GM19455 (cell line): ENCODE measurements around the gene MBLAC1.

Source experiments
- ATAC-seq: cut with Tn5 transposase; IDR thresholded peaks from one replicate; pipeline ENCODE4 v1.9.1; 2021; ENCODE audit not compliant: unreplicated experiment

Gene MBLAC1

GRCh38 chr7:100152937-100153666 is 26.3 kb downstream of the MBLAC1 start:
- ATAC-seq, result no peak

- no peak for ATAC-seq
Observed at GRCh38 chr7:100153708-100154535, 27.2 kb downstream of the MBLAC1 start.

DNA sequence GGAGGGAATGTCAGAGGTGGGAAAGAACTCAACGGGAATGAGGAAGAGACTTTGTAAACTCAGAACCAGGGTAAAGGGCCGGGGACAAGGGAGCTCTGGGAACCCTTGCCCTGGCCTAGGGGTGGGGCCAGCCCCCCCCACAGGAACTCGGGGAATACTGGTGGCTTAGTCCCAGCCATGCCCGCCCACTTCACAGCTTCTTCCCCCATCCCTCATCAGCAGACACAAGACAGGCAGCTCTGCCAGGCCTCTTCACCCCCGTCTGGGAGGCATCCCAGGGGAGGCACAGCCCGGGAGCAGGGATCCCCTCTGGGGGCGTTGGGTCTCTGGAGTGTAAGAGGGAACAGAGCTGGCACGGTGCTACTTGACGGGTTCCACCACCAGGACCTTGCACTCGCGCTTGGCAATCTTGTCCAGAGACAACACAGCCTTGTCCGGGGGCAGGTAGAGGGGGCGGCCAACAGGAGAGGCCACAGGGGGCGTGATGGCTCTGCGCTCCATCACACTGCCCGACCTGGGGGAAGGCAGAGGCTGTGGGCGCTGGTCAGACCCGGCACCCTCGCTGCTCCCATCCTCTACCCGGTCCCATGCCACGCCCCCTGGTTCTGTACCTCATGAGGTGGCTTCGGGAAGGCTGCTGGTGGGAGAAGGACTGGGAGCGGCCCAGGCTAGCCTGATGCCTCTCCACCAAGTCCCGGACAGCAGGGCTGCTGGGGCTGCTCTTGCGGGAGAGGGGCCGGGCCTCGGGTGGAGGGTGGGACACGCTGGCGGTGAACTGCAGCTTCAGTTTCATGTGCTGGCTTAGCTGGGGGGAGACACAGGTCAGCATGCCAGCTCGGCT is 28.1 kb downstream of the MBLAC1 start:
- no peak for ATAC-seq

DNA sequence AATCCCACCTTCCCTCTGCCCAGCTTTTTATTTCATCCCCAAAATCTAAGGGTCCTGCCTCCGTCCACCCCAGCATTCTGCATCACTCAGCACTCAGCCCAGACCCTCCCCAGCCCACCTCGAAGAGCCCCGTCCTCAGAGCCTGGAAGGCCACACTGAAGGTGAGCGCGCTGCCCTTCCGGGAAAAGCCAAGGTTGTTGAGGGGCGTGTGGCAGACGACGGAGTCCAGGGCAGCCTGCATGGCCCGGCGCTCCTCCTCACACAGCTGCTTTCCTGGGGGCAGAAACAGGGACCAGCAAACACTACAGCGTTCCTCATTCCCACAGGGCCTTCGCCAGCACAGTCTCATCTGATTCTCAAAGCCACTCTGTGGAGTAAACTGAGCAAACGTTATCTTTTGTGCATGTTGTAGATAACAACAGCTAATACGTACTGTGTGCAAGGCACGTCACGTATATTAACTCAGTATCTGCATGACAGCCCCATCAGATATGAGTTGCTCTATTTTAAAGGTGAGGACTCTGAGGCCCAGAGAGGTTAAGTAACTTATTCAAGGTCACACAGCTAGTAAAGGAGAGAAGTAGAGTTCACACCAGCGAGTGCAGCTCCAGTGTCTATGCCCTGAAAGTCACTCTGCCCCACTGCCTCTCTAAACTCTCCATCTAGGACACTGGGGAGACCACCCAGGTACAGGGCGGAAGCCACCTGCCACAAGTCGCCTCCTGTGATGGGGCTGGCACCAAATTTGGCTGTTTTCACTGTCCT is 29.0 kb downstream of the MBLAC1 start:
- no peak for ATAC-seq

GRCh38 chr7:100156331-100157068 is 29.7 kb downstream of the MBLAC1 start:
- ATAC-seq, result no peak

DNA sequence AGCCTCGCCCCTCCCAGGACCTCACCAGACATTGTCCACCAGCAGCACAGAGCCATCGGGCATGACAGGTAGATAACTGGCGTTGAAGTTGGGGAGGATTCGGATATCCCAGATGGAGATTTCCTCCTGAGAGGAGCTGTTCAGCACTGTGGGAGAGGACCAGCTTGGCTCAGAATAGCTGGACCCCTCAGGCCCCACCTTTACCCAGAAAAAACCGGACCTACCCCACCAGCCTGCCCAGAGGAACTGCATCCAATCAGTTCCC is 30.2 kb downstream of the MBLAC1 start:
- ATAC-seq, result no peak

GRCh38 chr7:100157334-100158228 is 30.8 kb downstream of the MBLAC1 start:
- no peak for ATAC-seq

DNA sequence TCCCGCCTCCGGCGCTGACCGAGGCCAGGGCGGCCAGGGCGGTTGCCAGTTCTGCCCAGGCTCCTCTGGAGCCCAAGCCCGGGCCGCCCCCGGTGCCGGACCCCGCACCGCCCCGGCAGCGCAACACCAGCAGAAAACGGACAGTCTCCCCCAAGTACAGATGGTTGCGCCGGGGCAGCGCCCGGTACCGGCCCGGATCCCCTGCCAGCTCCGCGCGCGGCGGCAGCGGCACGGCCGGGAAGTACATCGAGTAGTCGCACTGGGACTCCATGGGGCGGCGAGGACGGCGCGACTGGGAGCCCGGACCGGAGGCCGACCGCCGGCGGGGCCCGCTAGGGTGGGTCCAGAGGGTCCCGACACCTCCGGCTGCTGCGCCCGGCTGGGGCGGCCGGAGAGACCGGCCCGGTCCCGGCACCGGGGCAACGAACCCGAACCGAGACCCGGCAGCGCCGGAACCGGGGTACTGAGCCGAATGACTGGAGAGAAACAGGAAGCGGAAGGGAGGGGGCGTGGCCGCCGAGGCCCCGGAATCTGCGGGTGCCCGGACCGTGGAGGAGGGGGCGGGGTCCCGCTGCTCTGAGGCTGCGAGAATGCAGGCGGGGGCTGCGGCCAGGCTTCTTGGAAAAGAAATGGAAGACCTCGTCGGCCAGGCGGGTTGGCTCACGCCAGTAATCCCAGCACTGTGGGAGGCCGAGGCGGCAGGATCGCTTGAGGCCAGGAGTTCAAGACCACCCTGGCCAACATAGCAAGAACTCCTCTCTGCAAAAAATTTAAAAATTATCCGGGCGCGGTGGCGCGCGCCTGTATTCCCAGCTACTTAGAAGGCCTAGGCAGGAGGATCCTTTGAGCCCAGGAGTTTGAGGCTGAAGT is 31.7 kb downstream of the MBLAC1 start, which contains the start of gene TRAPPC14:
TSS of gene TRAPPC14 (minus strand) at position 495 of the 870 bp plus-strand sequence. CDS start at position 271, 224 bp downstream.
- ATAC-seq, result peak; percentile 76

GRCh38 chr7:100159099-100159623 is 32.4 kb downstream of the MBLAC1 start:
- ATAC-seq, result no peak

GRCh38 chr7:100160067-100160466 is 33.3 kb downstream of the MBLAC1 start:
- ATAC-seq, result no peak

GRCh38 chr7:100163006-100163531 is 36.3 kb downstream of the MBLAC1 start:
- ATAC-seq, result no peak

- no peak for ATAC-seq
Observed at GRCh38 chr7:100163871-100164270, 37.1 kb downstream of the MBLAC1 start.

- ATAC-seq, result no peak
Observed at GRCh38 chr7:100166317-100166940, 39.7 kb downstream of the MBLAC1 start.

DNA sequence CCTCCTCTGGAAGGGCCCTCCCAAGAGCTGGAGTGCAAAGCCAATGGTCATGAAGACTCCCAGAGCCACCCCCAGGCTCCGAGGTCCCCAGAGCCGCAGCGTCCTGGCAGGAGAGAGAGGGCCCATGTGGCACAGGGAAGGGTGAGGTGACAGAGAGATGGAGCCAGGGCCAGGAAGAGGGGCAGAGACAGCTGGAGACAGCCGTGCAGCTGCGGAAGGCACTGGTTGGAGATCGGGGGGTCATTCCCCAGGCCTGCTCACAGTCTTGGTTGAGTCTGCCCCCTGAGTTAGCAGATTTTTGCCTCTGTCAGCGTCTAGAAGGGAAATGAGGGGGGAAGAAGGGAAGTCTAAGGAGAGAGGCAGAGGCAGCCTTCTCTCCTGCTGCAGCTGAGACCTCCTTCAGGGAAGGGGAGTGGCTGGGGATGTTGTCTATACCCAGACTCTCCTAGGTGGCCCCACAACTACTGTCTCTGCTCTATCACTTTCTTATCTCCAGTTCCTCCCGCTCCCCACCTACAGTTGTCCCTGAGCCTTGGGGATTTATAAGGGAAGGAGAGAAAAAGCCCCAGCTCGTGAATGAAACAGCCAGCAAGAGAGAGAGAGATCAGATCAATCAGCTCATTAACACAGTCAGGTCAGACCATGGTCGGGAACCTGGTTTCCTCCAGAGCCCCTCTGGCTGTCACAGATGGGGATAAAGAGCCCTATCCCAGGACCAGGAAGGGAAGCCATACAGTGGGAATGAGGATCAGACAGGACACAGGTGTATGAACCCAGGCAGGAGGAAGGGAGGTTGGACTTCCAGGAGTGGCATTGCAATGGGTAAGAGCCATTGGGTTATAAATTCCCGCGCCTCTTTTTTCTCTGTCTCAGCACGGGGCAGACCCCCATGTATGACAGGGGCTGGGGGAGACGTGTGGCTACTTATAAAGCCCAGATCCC is 40.5 kb downstream of the MBLAC1 start:
- ATAC-seq, result no peak

DNA sequence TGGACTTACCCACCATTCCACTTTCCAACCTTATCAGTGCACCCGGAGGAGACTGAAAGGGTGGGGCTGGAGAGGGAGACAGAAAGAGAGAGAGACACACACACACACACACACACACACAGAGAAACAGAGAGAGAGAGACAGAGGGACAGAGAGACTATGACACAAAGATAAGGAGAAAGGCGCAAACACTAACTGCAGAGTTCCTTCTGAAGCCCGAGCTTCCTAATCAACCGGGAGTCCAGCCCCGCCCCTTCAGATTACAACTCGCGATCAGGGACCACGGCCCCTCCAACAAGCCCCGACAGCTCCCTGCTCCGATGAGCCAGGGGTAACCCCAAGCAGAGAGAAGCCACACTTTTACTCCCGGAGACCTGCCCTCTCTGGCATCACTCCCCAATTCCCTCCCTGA is 41.2 kb downstream of the MBLAC1 start:
- no peak for ATAC-seq
